SK-MEL-5 (cell line): ENCODE results near the gene RB1. TPM values are rescaled to one million over a fixed set of nuclear protein-coding genes. Genes with fewer than 3 reads are reported as not detected.

Source experiments
- DNase-seq: peaks from one replicate; pipeline ENCODE4 v3.0.0-alpha.2; 2016; ENCODE audit warnings: low read depth, low spot score
- in situ Hi-C: cut with HindIII; loops from 2 replicates; pipeline ENCODE4 v1.10.0; 2016; ENCODE audit warnings: low sequenced_read_pairs, high pct_unique_total_duplicates, low pct_unique_long_range_greater_than_20kb
- small RNA-seq, 2 experiments: library from RNA; depleted of rRNA; stranded (forward); fragments of <200 nt; gene quantifications; one replicate each; pipeline ENCODE3, GENCODE V24; 2014
- total RNA-seq: library from RNA; depleted of rRNA; stranded (reverse); fragments of >200 nt; shearing (Covaris generic); gene quantifications from 2 replicates; pipeline ENCODE4 v1.2.3, GENCODE V29; 2014; rRNA removed

RB1 gene
- total RNA-seq, 1 experiment from 2014 or later = 44.7 TPM

DNA sequence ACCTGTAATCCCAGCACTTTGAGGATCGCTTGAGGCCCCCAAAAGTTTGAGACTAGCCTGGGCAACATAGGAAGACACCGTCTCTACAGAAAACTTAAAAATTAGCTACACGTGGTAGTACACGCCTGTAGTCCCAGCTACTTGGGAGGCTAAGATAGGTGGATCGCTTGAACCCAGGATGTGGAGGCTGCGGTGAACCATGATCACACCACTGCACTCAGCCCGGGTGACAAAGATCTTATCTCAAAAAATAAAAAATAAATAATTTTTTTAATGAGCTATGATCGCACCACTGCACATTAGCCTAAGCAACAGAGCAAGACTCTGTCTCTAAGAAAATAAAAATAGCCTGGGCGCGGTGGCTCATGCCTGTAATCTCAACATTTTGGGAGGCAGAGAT is 222.7 kb downstream of the RB1 start:
- DNase-seq = no peak
- in situ Hi-C loops = no loop called here

DNA sequence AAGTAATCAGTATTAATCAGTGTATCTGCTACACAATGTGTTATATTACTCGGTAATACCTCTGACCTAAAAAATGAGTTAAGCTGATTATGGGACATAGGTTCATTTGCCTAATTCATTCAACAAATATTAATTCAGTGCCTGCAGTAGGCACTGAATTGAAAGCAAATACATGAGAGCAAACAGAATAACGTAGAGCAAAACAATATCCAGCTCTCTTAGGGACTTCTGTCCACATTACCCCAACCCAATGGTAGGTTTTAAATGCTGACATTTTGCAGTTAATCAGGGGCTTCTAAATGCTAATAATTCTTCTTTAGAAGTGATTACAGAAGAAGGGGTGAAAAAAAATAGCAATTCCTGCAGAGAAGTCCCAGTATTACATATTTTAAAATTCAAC is 224.4 kb downstream of the RB1 start:
- DNase-seq = no peak
- in situ Hi-C loops = no loop called here

DNA sequence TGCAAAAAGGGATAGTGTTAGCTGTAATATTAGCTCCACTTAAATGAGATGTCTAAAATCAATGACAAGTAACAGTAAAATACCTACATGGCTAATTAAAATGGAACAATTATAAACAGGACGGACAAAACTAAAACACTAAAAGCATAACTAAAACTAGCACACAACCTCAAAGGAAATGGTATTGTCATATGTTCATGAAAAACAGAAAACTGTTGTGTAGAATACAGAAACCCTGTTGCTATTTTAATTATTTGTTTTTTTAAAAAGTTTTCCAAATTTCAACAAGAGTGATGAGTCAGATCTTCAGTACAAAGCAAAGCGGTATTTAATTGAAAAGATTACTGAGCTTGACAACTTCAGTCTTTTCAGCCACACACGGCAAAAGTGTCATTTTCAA is 225.2 kb downstream of the RB1 start:
- in situ Hi-C loops = no loop called here
- no peak for DNase-seq

DNA sequence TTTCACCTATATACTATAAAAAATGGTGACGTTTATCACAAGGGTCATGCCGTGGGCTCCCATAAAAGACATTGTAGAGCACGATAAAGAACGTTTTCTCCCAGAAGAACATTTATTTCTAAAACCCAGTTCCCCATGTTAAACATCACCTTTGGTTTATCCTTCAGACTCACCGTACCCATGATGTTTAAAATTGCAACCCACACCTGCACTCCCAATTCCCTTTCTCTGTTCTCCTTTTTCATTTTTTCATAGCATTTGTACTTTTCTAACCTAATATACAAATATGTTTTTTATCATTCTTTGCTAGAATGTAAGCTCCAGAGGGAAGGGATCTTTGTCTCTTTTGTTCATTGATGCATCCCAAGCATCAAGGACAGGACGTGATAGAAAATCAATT is 227.3 kb downstream of the RB1 start:
- in situ Hi-C loops = no loop called here
- DNase-seq = no peak

Small RNA genes lying within 50 kb of the gene (small RNA-seq; reads per million reads assigned to genes)
- 0 reads per million in 2 experiments for gene RF00017

Other genes starting within 250 kb of the RB1 start
- 30.6 and 35.2 TPM in 2 replicates for gene MED4, start 208.6 kb upstream of the RB1 start, total RNA-seq
- gene ITM2B, start 70.5 kb upstream of the RB1 start, total RNA-seq = 302 and 309 TPM in 2 replicates
- gene LPAR6, start 109.4 kb downstream of the RB1 start, total RNA-seq = 31.0 and 32.2 TPM in 2 replicates
- 4.8 and 5.0 TPM in 2 replicates for gene RCBTB2, start 229.3 kb downstream of the RB1 start, total RNA-seq